ENCODE results near the gene TTLL6. TPM values are rescaled to one million over a fixed set of nuclear protein-coding genes. Genes with fewer than 3 reads are reported as not detected.
A peak's percentile ranks its signal among the peaks of the same experiment; 100 is the strongest.

Gene TTLL6
- polyA plus RNA-seq, 2 of the 4 experiments (the other 2 are of a cell fraction): 1.6 to 7.8 TPM

DNA sequence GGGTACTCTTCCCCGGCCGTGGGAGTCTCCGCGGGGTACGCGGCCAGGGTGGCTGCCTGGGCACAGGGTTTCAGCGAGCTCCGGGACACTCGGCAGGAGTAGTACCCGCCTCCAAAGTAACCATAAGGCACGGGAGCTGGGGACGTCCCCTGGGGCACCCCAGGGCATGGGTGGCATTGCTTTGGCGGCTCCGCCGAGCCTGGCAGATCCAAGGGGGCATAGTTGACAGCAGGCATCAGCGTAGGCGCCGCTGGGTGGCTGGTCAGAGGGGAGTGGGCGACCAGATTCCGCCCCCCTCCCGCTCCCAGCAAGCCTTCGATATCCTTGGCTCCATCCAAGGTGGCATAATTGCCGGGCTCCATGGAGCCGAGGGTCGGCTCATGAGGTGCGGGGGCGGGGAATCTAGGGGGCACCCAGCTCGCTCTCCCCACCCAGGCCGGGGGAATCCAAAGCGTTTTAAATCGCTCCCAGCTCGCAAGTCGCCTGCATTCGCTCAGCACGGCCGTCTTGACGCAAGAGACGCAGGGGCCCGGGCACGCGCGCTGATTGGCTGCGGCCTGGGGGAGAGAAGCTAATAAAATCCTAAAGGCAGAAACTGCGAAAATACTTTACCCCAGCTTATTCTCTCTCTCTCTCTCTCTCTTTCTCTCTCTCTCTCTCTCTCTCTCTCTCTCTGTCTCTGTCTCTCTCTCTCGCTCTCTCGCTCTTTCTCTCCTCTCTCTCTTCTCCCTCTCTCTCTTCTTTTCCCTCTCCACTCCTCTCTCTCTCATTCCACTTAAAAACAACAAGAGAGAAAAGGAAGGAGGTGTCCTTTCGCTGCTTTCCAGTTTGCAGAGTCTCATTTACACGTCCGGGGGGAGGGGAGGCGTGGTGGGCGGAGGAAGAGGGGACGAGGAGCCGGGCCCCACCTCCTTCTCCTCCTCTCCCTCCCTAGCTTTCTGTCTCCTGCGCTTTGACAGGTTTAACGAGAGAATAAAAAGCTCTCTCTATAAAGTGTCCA, 88.5 kb downstream of the TTLL6 start, which contains the start of gene HOXB13:
TSS of gene HOXB13 (minus strand) at position 519 of the 1,000 bp plus-strand sequence. CDS start at position 362, 157 bp downstream.
- 9% methylated on average over 52 of the region's 55 CpGs for WGBS (ENCODE audit: missing lambda C conversion rate)
- DNase-seq (ENCODE audit: low read depth in 1 of 2, low spot score in 1 of 2) (peak; percentile 86 to 88), ATAC-seq (peak; percentile 76 to 87), FAIRE-seq (no peak)
- Histone ChIP-seq H3K4me2 (peak within 1 kb of the TSS; percentile 98), H3K27ac (peak within 1 kb of the TSS; percentile 78 to 90), H3K4me1 (peaks cover 14% of the 10 kb centered on the region), H3K4me3 (peak within 1 kb of the TSS; percentile 73), H3K9me3 (no peaks in the 10 kb centered on the region)
- POLR2A ChIA-PET: interaction anchor here (0.6 to 1.9 kb wide), 6 partner anchors 16 to 171 kb away, joined by 3 to 11 read pairs (median 4); partner anchors contain the start of gene ATP5MC1
- CTCF ChIA-PET: interaction anchor here (0.6 to 33.0 kb wide), 15 partner anchors 8 to 575 kb away, joined by 3 to 852 read pairs (median 10); partner anchors contain the start of gene TTLL6
- TF ChIP-seq EHMT2 (IDR thresholded peaks at IDR 0.05; ENCODE audit: low read depth): no peak
- TF ChIP-seq CHD2 (IDR thresholded peaks at IDR 0.05; ENCODE audit: low read length, partially characterized antibody): no peak
- TF ChIP-seq NPAS2 (CRISPR knock-in tag; IDR thresholded peaks at IDR 0.05; ENCODE audit: borderline replicate concordance): no peak
- TF ChIP-seq CBX8 (IDR thresholded peaks at IDR 0.05): no peak
- no peak for TF ChIP-seq RARB (CRISPR knock-in tag; IDR thresholded peaks at IDR 0.05)
- TF ChIP-seq, protein P1, sequence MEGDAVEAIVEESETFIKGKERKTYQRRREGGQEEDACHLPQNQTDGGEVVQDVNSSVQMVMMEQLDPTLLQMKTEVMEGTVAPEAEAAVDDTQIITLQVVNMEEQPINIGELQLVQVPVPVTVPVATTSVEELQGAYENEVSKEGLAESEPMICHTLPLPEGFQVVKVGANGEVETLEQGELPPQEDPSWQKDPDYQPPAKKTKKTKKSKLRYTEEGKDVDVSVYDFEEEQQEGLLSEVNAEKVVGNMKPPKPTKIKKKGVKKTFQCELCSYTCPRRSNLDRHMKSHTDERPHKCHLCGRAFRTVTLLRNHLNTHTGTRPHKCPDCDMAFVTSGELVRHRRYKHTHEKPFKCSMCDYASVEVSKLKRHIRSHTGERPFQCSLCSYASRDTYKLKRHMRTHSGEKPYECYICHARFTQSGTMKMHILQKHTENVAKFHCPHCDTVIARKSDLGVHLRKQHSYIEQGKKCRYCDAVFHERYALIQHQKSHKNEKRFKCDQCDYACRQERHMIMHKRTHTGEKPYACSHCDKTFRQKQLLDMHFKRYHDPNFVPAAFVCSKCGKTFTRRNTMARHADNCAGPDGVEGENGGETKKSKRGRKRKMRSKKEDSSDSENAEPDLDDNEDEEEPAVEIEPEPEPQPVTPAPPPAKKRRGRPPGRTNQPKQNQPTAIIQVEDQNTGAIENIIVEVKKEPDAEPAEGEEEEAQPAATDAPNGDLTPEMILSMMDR (IDR thresholded peaks at IDR 0.05): no peak
- TF ChIP-seq ZFP36 (IDR thresholded peaks at IDR 0.05; ENCODE audit: borderline replicate concordance, partially characterized antibody): no peak
- TF ChIP-seq ZNF302 (CRISPR knock-in tag; IDR thresholded peaks at IDR 0.05): no peak
- peak; percentile 36; the same call in 1 of the 2 replicates for TF ChIP-seq POLR2A (IDR thresholded peaks at IDR 0.05; ENCODE audit: low read length)
- no peak for TF ChIP-seq EP300 (IDR thresholded peaks at IDR 0.05)
- no peak for TF ChIP-seq EHF (CRISPR knock-in tag; IDR thresholded peaks at IDR 0.05)
- TF ChIP-seq KDM1A (IDR thresholded peaks at IDR 0.05; ENCODE audit: low read depth): no peak
- TF ChIP-seq GATA3 (IDR thresholded peaks at IDR 0.05; ENCODE audit: borderline replicate concordance): no peak
- peak; percentile 68; the same call in 1 of the 2 replicates for TF ChIP-seq HOXB13 (CRISPR knock-in tag; IDR thresholded peaks at IDR 0.05; ENCODE audit: low read depth)
- TF ChIP-seq BHLHE40 (IDR thresholded peaks at IDR 0.05; ENCODE audit: low read depth, low read length): no peak
- no peak for TF ChIP-seq TFCP2L1 (CRISPR knock-in tag; IDR thresholded peaks at IDR 0.05)
- TF ChIP-seq SMC3 (IDR thresholded peaks at IDR 0.05): 0 out of 3 replicates have a peak, but pooled peaks have one; percentile 8
- no peak for TF ChIP-seq SREBF2 (IDR thresholded peaks at IDR 0.05)
- no peak for TF ChIP-seq HEYL (CRISPR knock-in tag; IDR thresholded peaks at IDR 0.05)
- no peak for TF ChIP-seq HOXB5 (CRISPR knock-in tag; IDR thresholded peaks at IDR 0.05)
- 0 out of 2 replicates have a peak, but pooled peaks have one; percentile 55 for TF ChIP-seq E2F6 (IDR thresholded peaks at IDR 0.05; ENCODE audit: borderline replicate concordance, low read depth)
- TF ChIP-seq, protein P2, sequence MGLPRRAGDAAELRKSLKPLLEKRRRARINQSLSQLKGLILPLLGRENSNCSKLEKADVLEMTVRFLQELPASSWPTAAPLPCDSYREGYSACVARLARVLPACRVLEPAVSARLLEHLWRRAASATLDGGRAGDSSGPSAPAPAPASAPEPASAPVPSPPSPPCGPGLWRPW (IDR thresholded peaks at IDR 0.05): no peak
- no peak for TF ChIP-seq MAZ (IDR thresholded peaks at IDR 0.05; ENCODE audit: borderline replicate concordance, low read depth, low read length)
- TF ChIP-seq RFX5 (IDR thresholded peaks at IDR 0.05): 0 out of 2 replicates have a peak, but pooled peaks have one; percentile 19
- no peak for TF ChIP-seq ESRRA (IDR thresholded peaks at IDR 0.05; ENCODE audit: borderline replicate concordance, low read length)
- TF ChIP-seq PHF8 (IDR thresholded peaks at IDR 0.05; ENCODE audit: borderline replicate concordance, low read depth): no peak
- no peak for TF ChIP-seq FOSB (CRISPR knock-in tag; IDR thresholded peaks at IDR 0.05)
- no peak for TF ChIP-seq ATOH8 (CRISPR knock-in tag; IDR thresholded peaks at IDR 0.05; ENCODE audit: low read depth)
- TF ChIP-seq, protein P3, sequence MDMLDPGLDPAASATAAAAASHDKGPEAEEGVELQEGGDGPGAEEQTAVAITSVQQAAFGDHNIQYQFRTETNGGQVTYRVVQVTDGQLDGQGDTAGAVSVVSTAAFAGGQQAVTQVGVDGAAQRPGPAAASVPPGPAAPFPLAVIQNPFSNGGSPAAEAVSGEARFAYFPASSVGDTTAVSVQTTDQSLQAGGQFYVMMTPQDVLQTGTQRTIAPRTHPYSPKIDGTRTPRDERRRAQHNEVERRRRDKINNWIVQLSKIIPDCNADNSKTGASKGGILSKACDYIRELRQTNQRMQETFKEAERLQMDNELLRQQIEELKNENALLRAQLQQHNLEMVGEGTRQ (IDR thresholded peaks at IDR 0.05): no peak
- TF ChIP-seq, protein P4, sequence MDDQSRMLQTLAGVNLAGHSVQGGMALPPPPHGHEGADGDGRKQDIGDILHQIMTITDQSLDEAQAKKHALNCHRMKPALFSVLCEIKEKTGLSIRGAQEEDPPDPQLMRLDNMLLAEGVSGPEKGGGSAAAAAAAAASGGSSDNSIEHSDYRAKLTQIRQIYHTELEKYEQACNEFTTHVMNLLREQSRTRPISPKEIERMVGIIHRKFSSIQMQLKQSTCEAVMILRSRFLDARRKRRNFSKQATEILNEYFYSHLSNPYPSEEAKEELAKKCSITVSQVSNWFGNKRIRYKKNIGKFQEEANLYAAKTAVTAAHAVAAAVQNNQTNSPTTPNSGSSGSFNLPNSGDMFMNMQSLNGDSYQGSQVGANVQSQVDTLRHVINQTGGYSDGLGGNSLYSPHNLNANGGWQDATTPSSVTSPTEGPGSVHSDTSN (IDR thresholded peaks at IDR 0.05): 0 out of 2 replicates have a peak, but pooled peaks have one; percentile 31
- no peak for TF ChIP-seq POLR2AphosphoS2 (conservative IDR thresholded peaks at IDR 0.05; ENCODE audit: low read length)
- TF ChIP-seq CBX2 (IDR thresholded peaks at IDR 0.05; ENCODE audit: borderline replicate concordance, low read depth): no peak
- no peak for TF ChIP-seq ZSCAN20 (CRISPR knock-in tag; IDR thresholded peaks at IDR 0.05)
- no peak for TF ChIP-seq RNF2 (IDR thresholded peaks at IDR 0.05; ENCODE audit: borderline replicate concordance, low read depth)
- TF ChIP-seq TP53 (CRISPR knock-in tag; IDR thresholded peaks at IDR 0.05): no peak
- TF ChIP-seq ZC3H11A (IDR thresholded peaks at IDR 0.05): no peak
